Neutrophil (primary cell): ENCODE data around the gene IFI30.

Experiments
- H3K27ac ChIP-seq: fragments of 200-600 bp; sonication (generic); 2 replicates; pipeline ENCODE4 v1.5.1; 2016; ENCODE audit warnings: mild to moderate bottlenecking, moderate library complexity
- H3K27me3 ChIP-seq: fragments of 200-600 bp; sonication (generic); 2 replicates; pipeline ENCODE4 v1.6.0; 2016; ENCODE audit warnings: mild to moderate bottlenecking
- H3K36me3 ChIP-seq: fragments of 200-600 bp; sonication (generic); 2 replicates; pipeline ENCODE4 v1.5.1; 2017
- H3K4me1 ChIP-seq, 2 experiments: fragments of 200-600 bp in 1 of 2; sonication (generic) in 1 of 2; 1 replicate in 1 of 2; 2 replicates in 1 of 2; pipeline versions ENCODE4 v1.5.1 to v1.6.1; 2013 to 2016; ENCODE audit warnings: low read depth in 1 of 2, low read length in 1 of 2, mild to moderate bottlenecking in 1 of 2, moderate library complexity in 1 of 2; ENCODE audit not compliant: control insufficient read depth in 1 of 2, insufficient read depth in 1 of 2
- H3K4me3 ChIP-seq, 2 experiments: fragments of 200-600 bp in 1 of 2; sonication (generic) in 1 of 2; 1 replicate in 1 of 2; 2 replicates in 1 of 2; pipeline ENCODE4 v1.5.1; 2013 to 2016; ENCODE audit warnings: low read depth in 1 of 2, low read length in 1 of 2, mild to moderate bottlenecking in 1 of 2, moderate library complexity in 1 of 2
- H3K9me3 ChIP-seq: fragments of 200-600 bp; sonication (generic); 2 replicates; pipeline ENCODE4 v1.5.1; 2016
- TF ChIP-seq, protein P1 (sequence below): fragments of 200-600 bp; sonication (generic); IDR thresholded peaks from 2 replicates; pipeline ENCODE4 v1.5.1; 2016; ENCODE audit warnings: antibody characterized with exemption

IFI30 gene

GRCh38 chr19:18140473-18140872 lies 33.1 kb upstream of the IFI30 start:
- Histone ChIP-seq H3K36me3 (peaks cover 98% of the 10 kb centered on the region), H3K4me3 (no peak overlapping the region), H3K27me3 (no peaks in the 10 kb centered on the region), H3K4me1 (peaks cover 0 to 4% of the 10 kb centered on the region in 2 experiments), H3K27ac (peak overlapping the region; percentile 20), H3K9me3 (peaks cover 4% of the 10 kb centered on the region)
- TF ChIP-seq, protein P1, sequence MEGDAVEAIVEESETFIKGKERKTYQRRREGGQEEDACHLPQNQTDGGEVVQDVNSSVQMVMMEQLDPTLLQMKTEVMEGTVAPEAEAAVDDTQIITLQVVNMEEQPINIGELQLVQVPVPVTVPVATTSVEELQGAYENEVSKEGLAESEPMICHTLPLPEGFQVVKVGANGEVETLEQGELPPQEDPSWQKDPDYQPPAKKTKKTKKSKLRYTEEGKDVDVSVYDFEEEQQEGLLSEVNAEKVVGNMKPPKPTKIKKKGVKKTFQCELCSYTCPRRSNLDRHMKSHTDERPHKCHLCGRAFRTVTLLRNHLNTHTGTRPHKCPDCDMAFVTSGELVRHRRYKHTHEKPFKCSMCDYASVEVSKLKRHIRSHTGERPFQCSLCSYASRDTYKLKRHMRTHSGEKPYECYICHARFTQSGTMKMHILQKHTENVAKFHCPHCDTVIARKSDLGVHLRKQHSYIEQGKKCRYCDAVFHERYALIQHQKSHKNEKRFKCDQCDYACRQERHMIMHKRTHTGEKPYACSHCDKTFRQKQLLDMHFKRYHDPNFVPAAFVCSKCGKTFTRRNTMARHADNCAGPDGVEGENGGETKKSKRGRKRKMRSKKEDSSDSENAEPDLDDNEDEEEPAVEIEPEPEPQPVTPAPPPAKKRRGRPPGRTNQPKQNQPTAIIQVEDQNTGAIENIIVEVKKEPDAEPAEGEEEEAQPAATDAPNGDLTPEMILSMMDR, result no peak

DNA sequence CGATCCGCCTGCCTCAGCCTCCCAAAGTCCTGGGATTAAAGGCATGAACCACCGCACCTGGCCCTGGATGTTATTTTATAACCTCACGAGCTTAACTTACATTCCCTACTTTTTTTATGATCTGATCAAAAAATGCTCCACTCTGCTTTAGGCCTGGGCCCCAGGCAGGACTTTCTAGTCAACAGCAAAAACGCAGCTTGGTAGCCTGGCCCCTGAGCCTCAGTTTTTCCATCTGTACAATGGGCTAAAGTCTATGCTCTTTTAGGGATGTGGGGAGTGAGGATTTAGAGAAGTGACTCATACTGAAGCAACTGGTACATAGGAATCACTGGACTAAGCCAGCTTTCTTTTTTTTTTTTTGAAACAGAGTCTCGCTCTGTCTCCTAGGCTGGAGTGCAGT lies 32.6 kb upstream of the IFI30 start:
- H3K36me3 ChIP-seq, result peaks cover 98% of the 10 kb centered on the region
- TF ChIP-seq, protein P1, result no peak

DNA sequence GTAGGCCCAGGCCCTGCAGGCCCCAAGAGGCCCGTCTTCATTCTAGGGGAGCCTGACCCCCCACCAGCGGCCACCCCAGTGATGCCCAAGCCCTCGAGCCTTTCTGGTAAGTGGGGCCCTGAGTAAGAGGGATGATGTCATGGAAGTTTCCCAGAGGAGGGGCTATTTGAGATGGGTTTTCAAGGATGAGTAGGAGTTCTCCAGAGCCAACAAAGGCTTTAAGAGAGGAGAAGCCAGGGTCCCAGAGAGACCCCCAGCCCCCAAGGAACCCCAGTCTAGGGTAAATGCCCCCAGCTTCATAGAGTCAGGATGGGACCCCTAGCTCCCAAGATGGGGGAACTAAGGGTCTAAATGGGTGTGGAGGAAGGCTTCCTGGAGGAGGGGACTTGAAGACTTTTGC lies 29.7 kb upstream of the IFI30 start:
- Histone ChIP-seq H3K36me3 (peaks cover 98% of the 10 kb centered on the region), H3K9me3 (peaks cover 9% of the 10 kb centered on the region), H3K27ac (no peak overlapping the region), H3K4me3 (no peak overlapping the region), H3K4me1 (no peaks in the 10 kb centered on the region), H3K27me3 (no peaks in the 10 kb centered on the region)
- TF ChIP-seq, protein P1, result no peak

More for the DNA sequence above, 32.6 kb upstream of the IFI30 start:
- no peak overlapping the region for H3K4me3 ChIP-seq
- H3K4me1 ChIP-seq, result peaks cover 0 to 4% of the 10 kb centered on the region in 2 experiments
- H3K9me3 ChIP-seq, result peaks cover 9% of the 10 kb centered on the region
- H3K27me3 ChIP-seq, result no peaks in the 10 kb centered on the region
- no peak overlapping the region for H3K27ac ChIP-seq

GRCh38 chr19:18144361-18144760 lies 29.3 kb upstream of the IFI30 start:
- peaks cover 98% of the 10 kb centered on the region for H3K36me3 ChIP-seq
- no peak overlapping the region for H3K27ac ChIP-seq
- TF ChIP-seq, protein P1, result no peak
- no peaks in the 10 kb centered on the region for H3K27me3 ChIP-seq
- H3K4me3 ChIP-seq, result no peak overlapping the region
- H3K9me3 ChIP-seq, result peaks cover 9% of the 10 kb centered on the region
- H3K4me1 ChIP-seq, result no peaks in the 10 kb centered on the region

GRCh38 chr19:18144906-18145305 lies 28.7 kb upstream of the IFI30 start:
- H3K9me3 ChIP-seq, result peaks cover 9% of the 10 kb centered on the region
- TF ChIP-seq, protein P1, result no peak
- no peaks in the 10 kb centered on the region for H3K4me1 ChIP-seq
- H3K36me3 ChIP-seq, result peaks cover 100% of the 10 kb centered on the region
- no peak overlapping the region for H3K27ac ChIP-seq
- H3K27me3 ChIP-seq, result no peaks in the 10 kb centered on the region
- no peak overlapping the region for H3K4me3 ChIP-seq
